ENCODE results near the gene PDLIM7. TPM values are rescaled to one million over a fixed set of nuclear protein-coding genes. Genes with fewer than 3 reads are reported as not detected.
A peak's percentile ranks its signal among the peaks of the same experiment; 100 is the strongest.
"Not testable (repeated sequence)": the region's sequence is repeated elsewhere in the genome, so short reads cannot be mapped to it uniquely, and the experiment has no call there.

PDLIM7 gene, protein sequence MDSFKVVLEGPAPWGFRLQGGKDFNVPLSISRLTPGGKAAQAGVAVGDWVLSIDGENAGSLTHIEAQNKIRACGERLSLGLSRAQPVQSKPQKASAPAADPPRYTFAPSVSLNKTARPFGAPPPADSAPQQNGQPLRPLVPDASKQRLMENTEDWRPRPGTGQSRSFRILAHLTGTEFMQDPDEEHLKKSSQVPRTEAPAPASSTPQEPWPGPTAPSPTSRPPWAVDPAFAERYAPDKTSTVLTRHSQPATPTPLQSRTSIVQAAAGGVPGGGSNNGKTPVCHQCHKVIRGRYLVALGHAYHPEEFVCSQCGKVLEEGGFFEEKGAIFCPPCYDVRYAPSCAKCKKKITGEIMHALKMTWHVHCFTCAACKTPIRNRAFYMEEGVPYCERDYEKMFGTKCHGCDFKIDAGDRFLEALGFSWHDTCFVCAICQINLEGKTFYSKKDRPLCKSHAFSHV
- 197 and 234 TPM in 2 replicates for total RNA-seq (2014; rRNA removed; shearing (Covaris generic))

DNA sequence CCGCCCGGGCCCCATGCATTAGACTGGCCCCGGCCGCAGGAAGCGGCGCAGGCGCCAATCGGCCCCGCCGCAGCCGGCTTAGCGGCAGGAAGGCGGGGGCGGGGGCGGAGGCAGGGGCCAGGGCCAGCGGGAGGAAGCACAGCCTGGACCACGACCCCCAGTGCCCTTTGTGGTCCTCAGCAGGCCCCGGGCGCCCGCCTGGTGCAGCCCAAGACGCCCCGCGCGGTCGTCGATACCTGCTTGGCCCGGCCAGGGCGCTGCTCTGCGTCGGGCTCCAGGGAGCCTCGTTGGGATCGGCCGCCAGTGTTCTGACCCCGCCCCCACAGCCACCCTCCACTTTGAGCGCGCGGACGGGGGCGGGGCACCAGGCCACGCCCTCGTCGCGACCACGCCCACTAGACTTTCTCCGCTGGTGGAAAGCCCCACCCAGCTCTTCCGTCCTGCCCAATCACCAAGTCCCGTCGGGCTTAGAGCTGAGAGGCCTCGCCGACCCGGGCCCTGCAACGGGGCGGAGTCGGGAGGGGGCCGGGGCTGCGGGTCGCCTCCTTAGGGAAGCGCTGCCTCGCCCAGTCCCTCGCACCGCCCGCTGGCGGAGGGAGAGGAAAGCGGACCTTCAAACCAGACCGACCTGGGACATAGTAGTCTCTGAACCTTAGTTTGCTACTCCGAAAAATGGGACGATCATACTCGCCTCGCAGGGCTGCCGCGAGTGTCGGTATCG is at the start of gene PDLIM7:
Gene PDLIM7, minus strand, starts transcription at position 313 of the 721 bp plus-strand sequence. CDS start 1,092 bp downstream, outside the sequence.
- peak; percentile 98 for DNase-seq (ENCODE audit: low read depth)

DNA sequence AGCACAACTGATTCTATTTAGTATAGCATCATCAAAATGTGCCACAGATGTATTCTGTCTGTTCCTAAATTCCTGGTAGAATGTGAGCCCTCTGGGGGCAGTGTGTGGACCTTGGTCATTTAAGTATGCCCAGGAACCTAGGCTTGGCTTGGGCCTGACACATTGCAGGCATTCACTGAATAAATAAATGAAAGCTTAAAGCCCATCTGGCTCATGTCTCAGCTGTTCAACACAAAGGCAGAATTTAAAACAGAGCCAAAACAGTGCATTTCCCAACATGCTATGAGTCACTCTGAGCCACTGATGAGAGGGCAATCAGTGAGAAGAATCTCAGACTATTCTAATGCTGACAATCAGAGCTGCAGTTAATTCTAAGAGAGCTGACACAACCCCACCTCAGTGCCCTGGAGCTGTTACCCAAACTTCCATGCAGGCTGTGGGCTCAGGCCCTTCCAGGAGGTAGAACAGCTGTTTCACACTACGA is 48.9 kb upstream of the PDLIM7 start:
- peak; percentile 95 for DNase-seq (ENCODE audit: low read depth)

DNA sequence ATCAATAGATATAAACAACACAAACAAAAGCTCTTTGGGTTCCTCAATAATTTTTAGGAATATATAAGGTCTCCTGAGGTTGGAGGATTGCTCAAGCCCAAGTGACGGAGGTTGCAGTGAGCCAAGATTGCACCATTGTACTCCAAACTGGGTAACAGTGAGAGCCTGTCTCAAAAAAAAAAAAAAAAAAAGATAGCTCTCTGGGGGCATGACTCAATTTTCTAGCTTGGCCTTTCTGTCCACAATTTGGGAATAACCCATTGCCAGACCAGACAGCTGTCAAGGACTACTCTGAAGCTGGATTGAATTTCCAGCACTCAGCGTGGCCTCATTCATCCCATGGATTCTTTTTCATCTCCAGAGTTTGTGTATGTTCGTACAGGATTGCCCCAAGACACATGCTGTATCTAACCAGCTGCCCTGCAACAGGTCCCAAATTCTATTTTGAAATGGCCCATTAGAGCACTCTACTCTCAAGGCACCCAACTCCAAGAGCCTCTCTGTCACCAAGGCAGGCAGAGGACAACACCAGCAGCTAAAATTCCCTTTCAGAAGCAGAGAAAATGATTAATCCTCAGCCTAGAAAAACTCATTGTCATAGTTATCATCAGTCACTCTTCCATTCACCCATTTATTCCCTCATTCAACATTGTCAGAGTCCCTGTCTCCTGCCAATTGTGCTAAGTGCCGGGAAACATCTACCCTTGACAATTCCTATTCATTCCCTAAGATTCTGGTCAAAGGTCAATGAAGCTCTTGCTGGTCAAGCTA is 48.3 kb upstream of the PDLIM7 start:
- peak; percentile 63 for DNase-seq (ENCODE audit: low read depth)

DNA sequence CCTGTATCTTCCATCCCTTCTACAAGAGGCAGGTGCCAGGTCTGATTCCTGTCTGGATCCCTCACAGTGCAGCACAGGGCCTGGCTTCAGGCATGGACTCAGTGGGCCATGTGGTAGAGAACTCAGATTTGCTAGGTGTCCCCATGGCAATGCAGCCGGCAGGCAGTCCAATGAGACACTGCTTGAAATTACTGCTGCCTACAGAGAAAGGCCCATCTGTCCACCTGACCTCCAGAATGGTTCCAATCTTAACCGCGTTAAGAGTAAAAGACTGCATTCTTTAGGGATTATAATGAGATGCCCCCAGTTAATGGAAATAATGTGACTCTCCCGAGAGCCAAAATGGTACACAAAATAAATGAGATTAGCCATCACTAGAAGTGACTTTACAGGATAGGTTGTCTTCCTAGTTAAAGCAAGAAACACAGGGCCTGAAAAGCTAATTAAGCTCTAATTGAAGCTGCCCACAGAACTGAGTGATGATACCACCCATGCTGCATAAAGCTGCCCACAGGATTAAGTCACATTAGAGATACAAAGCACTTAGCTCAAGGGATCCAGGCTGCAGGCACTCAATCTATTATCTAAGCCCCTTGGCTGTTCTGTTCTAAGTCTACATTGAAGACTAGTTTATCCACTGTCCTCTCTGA is 45.5 kb upstream of the PDLIM7 start:
- DNase-seq (ENCODE audit: low read depth): no peak

DNA sequence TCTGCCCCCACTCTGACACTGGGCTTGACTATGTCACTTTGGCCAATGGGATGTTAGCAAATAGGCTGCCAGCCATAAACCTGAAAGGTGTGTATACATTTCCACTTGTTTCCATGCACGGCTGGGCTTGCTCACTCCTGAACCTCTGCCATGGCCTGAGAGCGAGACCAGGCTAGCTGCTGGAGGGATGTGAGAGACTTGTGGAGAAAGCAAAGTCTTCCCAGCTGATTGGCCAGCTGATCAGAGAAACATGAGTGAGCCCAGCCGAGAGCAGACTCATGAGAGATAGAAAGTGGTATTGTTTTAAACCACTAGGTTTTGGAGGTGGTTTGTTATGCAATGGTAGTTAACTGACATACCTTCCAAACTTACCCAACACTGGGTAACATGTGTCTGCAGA is 43.0 kb upstream of the PDLIM7 start:
- DNase-seq (ENCODE audit: low read depth): no peak

DNA sequence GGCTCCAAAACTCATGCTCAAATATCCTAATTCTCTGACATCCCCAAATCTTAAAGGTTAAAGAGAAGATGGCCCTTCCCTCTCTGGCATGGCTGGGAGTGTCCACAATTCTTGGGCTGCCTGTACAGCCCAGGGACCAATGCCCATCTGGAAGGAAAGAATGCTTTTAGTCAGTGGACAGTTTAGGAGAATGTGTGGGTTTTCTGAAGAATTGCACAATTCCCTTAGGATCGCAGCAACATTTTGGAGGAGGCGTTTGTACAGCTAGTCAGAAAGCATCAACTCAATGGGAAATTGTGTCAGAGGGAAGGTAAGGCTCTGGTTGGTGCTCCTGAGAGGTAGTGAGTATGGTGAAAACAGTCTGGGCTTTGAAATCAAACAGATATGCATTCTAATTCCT is 42.0 kb upstream of the PDLIM7 start:
- DNase-seq (ENCODE audit: low read depth): no peak

DNA sequence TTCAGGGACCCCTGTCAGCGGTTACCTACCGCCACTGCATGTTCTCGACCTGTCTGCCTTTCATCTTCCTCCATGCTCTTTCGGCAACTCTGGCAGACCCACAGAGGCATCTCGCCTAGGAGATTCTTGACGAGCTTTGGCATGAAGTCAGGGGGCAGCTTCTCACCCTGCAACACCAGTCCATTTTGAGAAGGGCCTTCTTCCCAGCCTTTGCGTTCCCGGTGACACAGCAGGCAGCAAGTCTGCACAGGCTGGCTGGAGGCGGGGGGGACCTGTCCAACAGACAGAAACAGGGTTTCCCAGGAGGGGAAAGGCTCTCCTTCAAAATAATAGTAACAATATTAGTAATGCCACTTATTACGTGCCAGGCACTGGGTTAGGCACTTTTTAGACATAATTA is 41.5 kb upstream of the PDLIM7 start:
- no peak for DNase-seq (ENCODE audit: low read depth)

DNA sequence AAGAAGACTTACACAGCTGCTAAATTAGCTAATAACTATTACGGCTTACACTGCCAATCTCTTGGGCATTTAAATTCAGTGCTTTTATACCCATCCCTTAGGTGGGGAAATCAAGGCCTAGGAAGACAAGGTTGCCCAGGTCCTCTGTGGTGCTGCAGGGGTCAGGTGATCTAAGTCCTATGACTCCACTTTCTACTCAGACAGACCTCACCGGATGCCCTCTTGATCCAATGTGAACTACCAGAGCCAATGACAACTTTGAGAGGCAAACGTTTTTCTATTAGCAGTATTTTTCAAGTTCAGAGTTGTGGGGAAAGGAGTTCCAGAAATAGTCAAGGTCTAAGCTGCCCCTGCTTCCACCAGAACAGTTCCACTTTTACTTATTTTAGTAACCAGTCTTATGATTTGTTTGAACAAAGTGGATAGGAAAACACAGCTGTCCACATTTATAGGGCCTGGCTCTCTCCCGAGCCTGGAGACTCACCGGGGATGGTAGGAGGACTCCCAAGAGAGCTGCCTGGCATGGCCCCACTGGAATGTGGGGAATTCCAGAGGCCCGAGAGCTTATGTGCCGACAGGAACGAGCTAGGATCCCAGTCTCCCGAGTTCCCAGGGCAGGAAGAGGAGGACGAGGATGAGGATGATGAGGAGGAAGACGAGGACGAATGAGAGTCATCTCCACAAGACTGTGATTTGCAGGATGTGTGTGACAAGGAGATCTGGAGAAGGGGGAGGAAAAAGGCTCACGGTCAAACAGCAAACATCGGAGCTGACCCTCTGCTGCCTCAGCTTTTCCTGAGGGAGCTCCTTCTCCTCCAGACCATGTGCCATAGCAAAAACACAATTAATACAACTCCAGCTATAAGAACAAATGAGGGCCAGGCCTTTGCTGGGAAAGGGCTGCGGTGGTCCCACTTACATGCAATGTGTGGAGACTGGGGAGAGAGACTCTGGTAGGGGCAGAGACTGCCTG is 40.3 kb upstream of the PDLIM7 start:
- peak; percentile 88 for DNase-seq (ENCODE audit: low read depth)

DNA sequence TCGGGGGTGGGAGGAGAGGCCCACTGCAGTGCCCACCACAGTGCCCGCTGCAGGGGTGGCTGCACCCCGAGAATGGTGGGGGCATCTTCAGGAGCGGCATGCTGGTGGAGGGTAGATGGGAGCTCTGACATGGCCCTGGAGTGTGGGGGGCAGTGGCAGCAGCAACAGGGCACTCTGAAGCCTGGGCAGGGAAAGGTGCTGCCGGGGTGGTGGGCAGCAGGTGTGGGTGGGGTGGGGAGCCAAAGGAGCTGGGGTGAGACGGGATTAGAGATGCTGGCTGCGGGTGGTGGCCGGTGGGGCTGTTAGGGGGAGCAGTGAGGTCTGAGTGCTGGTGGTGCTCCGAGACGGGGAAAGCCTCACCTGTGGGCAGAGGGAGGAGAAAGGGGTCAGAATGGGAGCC is 39.0 kb upstream of the PDLIM7 start:
- peak; percentile 1 for DNase-seq (ENCODE audit: low read depth)

DNA sequence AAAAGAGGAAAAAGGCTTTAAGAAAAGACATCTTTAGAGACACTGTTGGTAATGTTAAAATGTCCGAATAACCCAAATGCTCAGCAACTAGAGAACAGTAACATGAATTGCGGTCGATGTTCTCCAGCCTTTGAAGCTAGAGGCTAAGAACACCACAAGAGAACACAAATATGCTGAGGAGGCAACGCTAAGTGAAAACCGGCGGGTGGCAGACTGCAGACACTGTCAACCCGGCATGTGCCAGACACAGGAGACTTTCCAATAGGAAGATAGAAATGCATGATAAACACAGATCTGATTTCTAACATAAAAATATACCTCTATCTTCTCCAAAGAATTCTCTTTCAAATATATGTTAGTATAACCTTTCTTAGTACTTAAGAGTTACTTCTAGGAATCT is 37.7 kb upstream of the PDLIM7 start:
- no peak for DNase-seq (ENCODE audit: low read depth)

DNA sequence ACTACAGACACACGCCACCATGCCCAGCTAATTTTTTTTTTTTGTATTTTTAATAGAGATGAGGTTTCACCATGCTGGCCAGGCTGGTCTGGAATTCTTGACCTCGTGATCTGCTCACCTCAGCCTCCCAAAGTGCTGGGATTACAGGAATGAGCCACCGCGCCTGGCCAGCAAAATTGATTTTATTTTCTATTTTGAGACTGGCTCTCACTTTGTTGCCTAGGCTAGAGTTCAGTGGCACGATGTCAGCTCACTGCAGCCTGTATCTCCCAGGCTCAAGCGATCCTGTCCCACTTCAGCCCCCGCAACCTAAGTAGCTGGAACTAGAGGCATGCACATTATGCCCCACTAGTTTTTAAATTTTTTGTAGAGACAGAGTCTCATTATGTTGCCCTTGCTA is 37.0 kb upstream of the PDLIM7 start:
- not testable (repeated sequence) for DNase-seq (ENCODE audit: low read depth)

DNA sequence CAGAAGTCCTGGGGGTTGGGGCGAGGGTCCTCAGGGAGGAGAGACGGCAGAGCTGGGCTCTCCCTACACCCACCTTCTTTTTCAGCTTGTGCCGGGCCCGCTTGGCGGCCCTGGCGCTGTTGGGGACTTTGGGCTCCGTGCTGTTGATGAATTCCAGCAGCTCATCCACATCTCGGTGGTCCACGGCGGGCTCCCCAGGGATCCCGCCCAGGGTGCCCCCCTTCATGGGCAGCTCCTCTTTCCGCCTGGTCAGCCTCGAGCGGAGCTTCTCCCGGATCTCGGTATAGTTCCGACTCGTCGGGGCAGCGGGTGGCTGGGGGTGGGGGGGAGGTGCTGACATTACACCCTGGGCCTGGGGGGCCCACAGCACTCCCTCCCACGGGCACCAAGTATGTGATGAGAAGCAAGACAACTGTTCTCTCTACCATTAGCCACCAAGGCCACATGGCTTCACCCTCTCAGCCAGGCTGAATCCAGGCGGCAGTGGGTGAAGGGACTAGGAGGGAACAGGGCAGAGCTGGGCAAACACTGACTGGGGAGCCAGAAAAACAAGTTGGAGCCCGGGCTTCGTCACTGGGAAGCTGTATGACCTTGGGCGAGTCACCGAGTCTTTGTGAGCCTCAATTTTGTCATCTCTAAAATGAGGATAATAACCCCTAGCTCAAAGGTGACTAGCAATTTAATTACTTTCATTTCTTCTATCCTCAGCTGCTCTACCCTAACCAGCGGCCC is 34.0 kb upstream of the PDLIM7 start:
- DNase-seq (ENCODE audit: low read depth): no peak

DNA sequence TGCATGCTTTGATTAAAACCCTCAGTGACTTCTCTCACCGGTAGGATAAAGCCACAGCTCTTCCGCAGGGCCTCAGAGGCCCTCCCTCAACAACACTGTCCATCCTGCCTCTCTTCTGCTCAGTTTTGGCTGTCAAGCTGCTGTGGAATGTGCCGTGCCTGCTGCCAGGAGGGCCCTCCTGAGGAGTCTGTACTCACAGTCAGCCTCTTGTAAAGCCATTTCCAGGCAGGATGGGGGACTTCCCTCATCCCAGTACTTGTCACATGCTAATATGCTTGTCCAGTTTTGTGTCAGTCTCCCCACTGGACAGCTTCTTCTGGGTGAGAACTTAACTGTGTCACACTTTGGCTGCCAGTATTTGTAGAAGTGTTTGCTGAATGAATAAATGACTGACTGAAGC is 33.2 kb upstream of the PDLIM7 start:
- DNase-seq (ENCODE audit: low read depth): peak; percentile 0

DNA sequence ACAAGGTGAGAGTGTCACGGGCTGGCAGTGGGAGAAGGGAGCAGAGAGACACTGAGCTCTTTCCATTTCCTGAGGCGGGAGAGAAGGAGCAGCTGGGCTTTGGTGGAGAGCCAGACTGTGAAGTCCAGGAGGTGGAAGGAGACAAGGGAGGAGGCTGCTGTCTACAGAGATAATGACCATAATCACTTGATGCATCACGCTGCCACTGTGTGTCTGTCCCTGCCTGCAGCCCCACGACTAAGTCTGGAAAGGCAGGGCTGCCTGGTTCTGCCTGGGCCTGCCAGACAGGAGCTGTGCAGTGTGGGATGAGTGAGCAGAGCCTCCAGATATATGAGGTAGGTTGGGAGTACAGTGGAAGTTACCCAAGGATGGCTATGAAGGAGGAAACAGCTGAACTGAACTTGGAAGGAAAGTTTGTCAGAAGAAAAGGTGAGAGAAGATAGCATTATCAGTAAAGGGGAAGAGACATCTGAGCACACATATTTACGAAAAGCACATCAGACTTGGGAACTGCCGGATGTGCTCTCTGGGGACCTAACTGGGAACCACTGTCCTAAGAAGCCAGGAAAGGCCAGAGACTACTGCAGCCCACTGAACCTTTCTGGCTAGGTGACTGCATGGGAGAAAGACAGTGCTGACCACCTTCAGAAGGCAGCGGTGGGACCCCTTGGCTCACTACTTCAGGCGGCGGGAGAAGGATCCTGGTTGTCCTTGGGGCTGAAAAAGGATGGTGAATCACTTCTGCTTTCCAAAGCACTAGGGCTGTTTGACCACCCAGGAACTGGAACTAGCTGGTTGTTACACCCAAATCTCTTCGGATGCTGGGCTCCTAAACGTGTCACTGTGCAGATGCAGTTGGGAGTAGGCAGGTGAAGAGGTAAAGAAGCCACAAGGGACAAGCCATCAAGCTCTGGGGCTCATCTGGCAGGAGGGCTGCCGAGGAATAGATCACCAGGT is 32.1 kb upstream of the PDLIM7 start:
- DNase-seq (ENCODE audit: low read depth): peak; percentile 0

DNA sequence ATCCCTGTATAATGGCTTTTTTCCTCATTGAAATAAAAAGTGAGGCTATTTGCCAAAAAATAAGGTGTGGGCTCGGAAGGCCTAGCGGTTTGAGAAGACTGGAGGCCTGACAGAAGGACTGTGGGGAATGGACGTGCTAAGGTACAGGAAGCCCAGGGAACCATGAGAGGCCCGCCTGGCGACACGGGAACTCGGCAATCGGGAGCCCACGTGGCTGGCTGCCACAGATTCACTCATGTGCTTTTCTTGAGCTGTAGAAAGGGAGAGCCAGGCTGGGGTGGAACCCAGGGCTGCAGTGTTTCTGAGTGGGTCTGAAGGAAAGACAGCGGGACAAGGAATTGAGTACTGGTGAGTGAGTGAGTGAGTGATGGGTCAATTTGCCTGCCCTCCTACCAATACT is 31.2 kb upstream of the PDLIM7 start:
- DNase-seq (ENCODE audit: low read depth): peak; percentile 1

DNA sequence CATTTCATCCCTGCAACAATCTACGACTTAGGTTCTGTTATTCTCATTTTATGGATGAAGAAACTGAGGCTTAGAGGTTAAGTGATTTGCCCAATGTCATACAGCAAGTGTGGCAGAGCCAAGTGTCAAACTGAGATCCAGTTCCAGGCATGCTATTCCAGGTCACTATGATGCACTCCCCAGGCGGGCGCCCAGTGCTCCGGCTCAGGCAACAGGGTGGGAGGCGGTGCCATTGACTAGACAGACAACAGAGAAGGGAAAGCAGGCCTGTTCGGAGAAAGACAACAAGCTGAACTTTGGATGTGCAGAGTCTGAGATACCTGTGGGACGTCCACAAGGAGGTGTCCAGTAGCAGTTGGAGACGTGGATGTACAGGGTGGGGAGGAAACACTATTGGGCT is 30.2 kb upstream of the PDLIM7 start:
- no peak for DNase-seq (ENCODE audit: low read depth)

DNA sequence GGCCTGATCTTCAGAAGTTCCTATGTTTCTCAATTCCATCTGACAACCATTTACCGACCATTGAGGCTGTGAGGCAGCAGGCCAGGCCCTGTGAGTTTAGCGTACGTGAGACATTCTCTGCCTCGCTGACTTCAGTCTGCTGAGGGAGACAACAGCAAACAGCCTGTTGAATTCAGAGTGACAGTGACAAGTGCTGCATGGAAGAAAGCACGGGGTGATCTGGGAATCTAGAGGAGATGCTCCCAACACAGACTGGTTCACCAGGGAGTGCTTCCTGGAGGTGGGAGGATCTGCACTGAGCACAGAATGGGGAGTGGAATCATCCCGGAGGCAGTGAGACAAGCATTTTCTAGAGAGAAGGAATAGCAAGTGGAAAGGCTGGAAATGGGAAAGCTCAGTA is 29.4 kb upstream of the PDLIM7 start:
- no peak for DNase-seq (ENCODE audit: low read depth)

DNA sequence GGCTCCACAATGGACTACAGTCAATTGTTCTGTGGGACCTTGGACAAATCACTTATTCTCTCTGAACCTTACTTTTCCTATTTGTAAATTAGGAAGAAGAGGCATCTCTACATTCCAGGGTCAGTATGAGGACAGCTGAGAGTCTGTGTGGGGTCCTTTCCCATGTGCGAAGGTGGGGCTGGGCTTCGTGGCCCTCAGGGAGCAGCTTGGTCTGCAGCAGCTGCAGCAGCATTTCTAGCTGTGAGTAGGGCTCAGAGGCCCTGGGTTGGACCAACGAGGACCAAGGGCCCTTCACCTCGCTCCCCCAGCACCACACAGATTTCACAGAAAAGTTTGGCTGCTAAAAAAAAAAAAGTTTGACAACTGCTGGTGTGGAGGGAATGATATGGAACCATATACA is 28.8 kb upstream of the PDLIM7 start:
- DNase-seq (ENCODE audit: low read depth): no peak
